WTC11 (cell line): ENCODE data around the gene PCGF2.

Source experiments
- JUN ChIP-seq: sonication (generic); formaldehyde crosslinking; IDR thresholded peaks from 2 replicates; pipeline ENCODE4 v1.8.0; 2023; ENCODE audit warnings: mild to moderate bottlenecking, missing genetic modification reagents
- TF ChIP-seq, protein P1 (sequence below): fragments of 200-600 bp; IDR thresholded peaks from 2 replicates; pipeline ENCODE4 v1.8.0; 2022; ENCODE audit warnings: antibody characterized with exemption

DNA sequence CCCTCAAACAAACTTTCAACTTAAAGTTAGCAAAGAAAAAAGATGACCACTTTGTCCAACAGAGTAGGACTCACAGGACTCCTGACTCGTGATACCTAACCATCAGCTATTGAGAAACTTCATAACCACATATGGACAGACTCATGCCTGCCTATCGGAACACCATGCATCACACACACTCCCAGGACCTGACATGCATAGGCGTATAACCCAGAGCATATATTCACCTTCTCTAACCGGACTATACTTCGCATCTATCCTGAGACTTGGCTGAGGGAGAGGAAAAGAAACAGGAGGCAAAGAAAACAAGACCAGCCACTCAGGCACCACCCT lies 49.0 kb upstream of the PCGF2 start:
- TF ChIP-seq, protein P1, sequence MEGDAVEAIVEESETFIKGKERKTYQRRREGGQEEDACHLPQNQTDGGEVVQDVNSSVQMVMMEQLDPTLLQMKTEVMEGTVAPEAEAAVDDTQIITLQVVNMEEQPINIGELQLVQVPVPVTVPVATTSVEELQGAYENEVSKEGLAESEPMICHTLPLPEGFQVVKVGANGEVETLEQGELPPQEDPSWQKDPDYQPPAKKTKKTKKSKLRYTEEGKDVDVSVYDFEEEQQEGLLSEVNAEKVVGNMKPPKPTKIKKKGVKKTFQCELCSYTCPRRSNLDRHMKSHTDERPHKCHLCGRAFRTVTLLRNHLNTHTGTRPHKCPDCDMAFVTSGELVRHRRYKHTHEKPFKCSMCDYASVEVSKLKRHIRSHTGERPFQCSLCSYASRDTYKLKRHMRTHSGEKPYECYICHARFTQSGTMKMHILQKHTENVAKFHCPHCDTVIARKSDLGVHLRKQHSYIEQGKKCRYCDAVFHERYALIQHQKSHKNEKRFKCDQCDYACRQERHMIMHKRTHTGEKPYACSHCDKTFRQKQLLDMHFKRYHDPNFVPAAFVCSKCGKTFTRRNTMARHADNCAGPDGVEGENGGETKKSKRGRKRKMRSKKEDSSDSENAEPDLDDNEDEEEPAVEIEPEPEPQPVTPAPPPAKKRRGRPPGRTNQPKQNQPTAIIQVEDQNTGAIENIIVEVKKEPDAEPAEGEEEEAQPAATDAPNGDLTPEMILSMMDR: no peak
- TF ChIP-seq JUN (CRISPR knock-in tag): no peak
